CD4-positive, alpha-beta T cell treated with Interferon alpha-2 for 1 hour (primary cell): ENCODE measurements around the gene DNAH6.
A peak's percentile ranks its signal among the peaks of the same experiment; 100 is the strongest.
"Not testable (repeated sequence)": the region's sequence is repeated elsewhere in the genome, so short reads cannot be mapped to it uniquely, and the experiment has no call there.

Experiments
- DNase-seq, 2 donors: peaks; one replicate each; pipeline ENCODE4 v3.0.0-alpha.2; 2020 to 2022

The DNAH6 gene, protein sequence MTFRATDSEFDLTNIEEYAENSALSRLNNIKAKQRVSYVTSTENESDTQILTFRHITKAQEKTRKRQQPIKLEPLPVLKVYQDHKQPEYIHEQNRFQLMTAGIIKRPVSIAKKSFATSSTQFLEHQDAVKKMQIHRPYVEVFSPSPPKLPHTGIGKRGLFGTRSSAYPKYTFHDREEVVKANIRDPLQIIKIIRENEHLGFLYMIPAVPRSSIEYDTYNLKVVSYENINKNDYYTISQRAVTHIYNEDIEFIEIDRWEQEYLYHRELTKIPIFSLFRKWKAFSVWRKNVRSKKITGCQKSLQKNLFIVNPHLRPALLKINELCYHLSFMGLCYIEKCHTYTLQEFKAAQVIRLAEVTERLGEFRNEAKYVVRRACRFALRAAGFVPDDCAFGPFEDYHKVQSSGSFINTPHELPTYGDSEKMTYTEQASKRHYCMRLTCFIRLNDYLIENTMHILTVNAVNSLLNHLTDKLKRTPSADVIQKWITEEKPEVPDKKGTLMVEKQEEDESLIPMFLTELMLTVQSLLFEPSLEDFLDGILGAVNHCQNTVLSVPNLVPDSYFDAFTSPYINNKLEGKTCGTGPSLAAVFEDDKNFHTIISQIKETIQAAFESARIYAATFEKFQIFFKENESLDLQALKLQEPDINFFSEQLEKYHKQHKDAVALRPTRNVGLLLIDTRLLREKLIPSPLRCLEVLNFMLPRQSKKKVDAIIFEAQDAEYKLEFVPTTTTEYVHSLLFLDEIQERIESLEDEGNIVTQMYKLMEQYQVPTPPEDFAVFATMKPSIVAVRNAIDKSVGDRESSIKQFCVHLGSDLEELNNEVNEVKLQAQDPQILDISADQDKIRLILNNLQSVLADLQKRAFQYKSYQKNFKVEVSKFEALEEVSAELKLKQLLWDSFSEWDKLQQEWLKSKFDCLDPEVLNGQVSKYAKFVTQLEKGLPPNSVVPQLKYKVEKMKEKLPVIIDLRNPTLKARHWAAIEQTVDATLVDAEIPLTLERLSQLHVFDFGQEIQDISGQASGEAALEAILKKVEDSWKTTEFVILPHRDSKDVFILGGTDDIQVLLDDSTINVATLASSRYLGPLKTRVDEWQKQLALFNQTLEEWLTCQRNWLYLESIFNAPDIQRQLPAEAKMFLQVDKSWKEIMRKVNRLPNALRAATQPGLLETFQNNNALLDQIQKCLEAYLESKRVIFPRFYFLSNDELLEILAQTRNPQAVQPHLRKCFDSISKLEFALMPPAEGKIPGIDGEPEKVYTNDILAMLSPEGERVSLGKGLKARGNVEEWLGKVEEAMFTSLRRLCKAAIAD (N-terminal part only)

DNA sequence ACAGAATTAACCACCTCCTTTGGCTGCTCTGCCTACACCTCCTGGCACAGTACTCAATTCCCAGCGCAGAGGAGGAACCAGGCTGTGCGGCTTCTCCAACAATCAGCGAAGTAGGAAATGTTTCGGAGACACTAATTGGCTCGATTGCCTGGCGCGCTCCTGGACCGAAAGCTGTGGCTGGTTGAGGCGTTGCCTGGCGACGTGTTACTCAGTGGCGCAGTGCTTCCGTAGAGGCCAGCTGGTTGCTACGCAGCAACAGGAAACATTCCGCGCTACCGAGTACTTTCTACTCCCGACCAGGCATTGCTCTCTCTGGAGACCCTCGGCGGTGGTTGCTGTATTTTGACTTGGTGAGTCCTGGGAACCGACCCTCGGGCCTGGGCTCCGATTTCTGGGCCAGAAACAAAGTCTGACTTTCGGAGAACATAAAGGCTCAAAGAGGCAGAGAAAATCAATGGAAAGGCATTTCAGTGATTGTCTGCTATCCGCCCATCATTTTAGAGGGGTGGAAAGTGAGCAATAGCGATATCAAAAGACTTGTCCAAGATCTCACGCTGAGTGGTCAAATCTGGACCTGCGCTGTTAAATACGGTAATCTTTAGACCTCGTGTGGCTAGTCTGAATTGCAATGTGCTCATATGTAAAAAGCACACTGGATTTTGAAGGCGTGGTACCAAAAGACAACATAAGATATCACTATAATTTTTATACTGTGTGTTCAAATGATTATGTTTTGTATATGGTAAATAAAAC, at the start of gene DNAH6:
Gene DNAH6 (plus strand): TSS at position 265 of the 753 bp plus-strand sequence. CDS start 1,329 bp downstream, outside the sequence.
- DNase-seq = peak; percentile 88 to 92

DNA sequence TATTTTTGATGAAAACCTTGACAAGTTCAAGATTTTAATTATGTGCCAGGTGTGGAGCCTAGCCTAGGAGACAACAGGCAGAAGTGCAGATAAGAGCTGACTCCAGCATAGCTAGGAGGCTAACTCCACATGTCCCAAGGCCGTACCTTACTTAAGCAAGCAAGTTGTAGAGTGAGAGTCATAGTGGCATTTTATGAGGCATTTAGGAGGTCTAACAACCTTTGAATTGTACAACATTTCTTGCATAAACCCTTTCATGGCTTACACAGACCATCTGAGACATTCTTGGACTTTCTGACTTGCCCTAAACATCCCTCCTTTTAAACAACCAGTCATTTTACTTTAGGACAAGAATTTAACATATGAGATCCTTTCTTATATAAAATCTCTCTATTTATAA, 48.9 kb upstream of the DNAH6 start:
- DNase-seq = no peak

DNA sequence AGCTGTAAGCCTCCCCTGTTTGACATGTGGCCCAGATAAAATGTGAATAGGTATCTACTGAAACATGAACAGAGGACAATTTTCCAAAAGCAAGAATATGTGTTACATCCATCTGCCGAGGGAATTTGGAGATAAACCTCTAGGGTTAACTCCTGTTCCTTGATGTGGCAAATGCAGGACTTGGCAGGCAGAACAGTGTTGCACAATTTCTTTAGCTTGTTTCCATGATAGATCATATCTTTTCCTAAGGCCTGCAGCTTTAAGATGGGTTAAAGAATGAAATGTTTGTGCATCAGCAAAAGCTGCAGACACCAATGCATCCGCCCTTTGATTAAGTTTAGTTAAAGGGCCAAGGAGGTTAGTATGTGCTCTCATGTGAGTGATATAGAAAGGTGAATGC, 43.9 kb upstream of the DNAH6 start:
- not testable (repeated sequence) for DNase-seq

DNA sequence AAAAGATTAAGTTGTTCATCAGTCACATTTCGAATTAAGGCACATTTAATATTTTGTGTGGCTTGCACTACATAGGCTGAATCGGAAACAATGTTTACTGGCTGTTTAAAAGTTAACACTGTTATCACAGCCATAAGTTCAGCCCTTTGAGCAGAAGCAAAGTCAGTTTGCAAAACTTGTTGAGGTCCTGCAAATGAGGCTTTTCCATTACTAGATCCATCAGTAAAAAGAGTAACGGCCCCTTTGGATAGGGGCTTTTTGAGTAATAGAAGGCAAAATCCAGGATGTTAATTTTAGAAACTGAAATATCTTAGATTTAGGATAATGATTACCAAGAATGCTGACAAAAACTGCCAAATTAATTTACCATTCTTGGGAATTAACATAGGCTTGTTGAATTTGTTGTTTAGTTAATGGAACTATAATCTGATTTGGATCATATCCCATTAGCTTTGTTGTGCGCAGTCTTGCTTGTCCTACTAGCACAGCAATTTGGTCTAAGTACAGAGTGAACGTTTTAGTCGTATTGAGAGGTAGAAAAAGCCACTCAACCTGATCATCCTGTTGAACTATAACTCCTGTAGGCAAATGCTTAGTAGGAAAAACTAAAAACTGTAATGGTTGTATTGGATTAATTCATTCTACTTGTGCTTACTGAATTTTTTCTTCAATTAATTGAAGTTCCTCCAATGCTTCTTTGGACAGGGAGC, 43.3 kb upstream of the DNAH6 start:
- no peak for DNase-seq

DNA sequence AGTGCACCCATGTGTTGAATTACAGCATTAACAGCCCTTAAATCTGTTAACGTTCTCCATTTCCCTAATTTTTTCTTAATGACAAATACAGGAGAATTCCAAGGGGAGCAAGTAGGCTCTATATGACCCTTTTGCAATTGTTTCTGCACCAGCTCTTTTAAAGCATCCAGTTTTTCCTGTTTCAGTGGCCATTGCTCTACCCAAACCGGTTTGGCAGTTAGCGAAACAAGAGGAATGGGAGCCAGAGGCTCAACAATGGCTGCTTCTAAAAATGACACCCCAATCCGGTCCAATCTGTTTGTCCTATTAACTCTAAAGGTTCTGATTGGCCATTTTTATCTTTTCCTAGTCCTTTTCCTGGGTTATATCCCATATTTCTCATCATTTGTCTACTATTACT, 42.1 kb upstream of the DNAH6 start:
- DNase-seq = no peak

DNA sequence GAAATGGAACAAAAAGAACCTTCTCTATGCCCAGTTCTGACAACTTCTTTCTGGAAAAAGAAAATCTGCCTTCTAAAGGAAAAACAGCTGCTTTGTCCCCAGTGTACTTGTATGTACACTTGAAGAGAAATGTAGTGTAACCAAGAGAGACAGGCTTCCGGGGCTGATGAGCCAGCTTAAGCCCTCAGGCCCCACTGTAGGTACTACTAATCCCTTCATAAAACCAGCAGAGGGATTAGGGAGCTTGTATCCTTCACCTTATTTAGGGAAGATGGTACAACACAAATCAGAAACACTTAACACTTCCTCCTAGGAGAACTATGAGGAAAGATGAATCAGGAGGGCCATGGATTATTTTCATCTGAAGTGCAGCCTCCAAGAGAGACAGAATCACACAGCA, 38.4 kb upstream of the DNAH6 start:
- DNase-seq = no peak

DNA sequence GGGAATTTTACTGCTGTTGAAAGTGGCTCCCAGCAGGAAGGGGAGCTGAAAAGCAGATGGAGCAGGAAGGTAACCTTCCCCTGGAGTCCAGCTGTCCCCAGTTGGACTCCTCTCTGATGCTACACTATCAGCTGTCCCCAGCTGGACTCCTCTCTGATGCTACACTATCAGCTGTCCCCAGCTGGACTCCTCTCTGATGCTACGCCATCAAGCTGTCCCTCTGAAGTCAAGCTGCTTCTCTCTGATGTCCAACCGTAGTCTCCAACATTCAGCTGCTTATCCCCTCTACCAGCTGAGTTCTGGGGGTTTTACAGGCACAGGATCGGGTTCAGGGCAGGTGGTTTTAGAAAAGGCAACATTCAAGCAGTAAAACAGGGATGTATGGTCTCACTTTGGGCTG, 37.4 kb upstream of the DNAH6 start:
- DNase-seq = no peak

DNA sequence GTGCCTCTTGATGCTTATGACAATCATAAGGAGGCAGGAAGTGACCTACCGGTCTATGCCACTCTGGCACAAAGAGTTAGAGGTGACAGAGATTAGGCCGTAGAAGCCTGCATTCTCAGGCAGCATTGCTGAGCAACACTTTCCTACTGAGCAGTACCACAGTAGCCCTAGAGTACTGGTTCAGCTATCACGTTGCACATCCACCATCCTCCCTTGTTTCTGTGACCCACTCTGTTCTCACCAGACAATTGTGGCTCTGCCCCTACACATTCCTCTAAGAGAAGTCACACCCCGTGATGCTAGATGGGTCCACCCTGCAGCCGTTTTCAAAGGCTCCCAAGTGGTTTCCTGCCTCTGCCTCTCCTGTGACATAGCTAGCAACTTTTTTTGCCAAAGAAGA, 34.6 kb upstream of the DNAH6 start:
- peak in 1 of 2 donors; percentile 16 for DNase-seq

DNA sequence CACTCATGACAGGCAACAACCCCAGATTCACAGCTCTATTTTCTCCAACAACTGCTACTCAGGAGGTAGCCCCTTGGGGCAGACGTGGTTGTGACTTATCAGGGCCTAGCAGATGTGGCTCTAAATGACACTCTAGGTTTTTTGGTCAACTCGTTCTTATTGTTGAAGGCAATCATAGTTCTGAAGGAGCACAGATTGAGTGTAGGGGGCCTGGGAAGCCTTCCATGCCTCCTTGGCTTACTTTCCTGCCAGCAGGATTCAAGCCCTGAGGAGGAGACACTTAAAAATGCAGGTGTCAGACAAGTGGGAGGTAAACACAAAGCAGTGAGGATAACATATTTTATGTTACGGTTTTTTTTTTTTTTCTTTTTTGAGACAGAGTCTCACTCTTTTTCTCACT, 33.7 kb upstream of the DNAH6 start:
- DNase-seq = no peak

DNA sequence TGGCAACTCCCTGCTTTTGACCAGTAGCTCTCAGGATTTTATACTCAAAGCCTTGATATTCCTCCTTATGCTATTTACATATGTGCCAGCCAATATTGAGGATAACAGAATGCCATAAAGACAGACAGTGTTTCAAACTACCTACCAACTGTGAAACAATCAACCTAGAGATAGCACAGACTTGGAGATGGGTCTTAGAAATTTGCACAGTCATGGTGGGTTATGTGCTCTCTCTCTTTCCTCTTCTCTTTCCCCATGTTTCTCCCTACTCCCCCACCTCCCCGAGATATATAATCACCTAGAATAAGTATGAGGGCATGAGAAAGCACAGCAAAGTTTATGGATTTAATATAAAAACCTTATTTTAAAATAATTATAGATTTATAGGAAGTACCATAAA, 33.0 kb upstream of the DNAH6 start:
- DNase-seq = no peak

DNA sequence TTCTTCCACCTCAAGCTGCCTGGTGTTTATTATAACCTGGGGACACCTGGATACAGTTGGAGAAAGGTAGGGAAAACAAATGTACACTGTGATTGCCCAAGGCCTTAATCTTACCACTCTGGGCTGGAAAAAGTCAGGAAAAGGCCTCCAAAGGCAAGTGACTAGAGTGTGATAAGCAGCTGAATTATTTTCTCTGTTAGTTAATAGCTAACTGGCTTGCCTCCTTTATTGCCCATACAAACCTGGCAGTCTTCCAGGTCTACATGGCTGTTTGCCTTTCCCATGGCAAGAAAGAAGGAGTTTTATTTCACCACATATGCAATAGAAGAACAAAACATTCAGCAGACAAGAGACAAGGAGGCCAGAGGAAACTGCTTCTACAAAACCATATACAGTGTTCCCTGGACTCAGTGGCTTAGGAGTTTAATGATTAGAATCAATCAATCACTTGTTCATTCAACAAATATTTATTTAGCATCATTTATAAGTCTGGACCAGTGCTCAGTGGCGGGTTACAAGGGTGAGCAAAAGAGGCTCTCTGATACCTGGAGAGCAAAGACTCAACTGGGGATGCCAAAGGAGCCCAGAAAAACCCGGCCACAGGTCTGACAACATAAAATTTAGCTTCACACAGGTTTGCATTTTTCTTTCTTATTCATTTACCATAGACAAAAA, 29.7 kb upstream of the DNAH6 start:
- DNase-seq = no peak

DNA sequence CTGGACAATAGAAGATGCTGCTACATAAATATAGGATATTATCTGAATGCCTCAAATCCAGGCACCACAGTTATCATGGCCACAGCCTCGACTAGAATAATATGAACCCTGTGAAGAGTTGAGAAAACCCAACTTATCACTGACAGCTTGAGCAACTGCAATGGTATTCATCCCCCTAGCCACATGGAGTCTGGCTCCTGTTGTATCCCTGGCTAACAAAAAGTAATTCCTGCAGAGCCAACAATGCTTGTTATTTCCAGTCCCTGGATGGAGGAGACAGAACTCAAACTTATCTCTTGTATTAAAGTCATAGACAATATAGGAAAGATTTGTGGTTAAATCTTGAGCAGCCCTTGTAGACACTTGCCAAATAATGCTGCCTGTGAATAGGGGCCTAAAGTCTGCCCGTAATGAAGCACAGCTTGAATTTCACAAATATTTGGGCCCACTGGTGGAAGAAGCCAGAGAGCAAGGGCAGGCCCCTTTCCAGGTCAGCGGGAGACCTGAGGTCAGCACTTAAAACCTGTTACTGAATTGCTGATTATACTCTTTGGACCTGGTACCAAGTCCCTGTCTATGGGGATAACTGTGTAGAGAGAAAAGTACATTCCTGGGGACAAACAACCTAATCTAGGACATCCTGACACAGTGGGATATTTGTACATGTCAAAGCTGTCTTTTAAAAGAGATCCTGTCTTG, 28.9 kb upstream of the DNAH6 start:
- no peak for DNase-seq

DNA sequence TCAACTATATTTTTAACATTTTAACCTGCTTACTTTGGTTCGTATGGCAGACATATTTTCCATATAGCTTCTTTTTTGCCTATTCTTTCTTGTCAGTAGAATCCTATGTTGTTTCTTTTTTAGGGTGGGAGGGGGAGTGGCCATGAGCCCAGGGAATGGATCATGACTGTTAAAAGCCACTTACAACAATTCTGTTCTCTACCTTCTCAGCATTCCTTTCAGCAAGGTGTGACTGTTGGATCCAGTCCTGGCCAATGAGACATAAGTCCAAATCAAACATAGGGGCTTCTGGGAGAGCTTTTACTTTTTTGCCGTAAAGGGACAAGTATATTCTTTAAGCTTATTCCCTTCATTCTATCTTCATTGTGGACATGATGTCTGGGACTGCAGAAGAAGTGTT, 25.0 kb upstream of the DNAH6 start:
- DNase-seq = no peak

DNA sequence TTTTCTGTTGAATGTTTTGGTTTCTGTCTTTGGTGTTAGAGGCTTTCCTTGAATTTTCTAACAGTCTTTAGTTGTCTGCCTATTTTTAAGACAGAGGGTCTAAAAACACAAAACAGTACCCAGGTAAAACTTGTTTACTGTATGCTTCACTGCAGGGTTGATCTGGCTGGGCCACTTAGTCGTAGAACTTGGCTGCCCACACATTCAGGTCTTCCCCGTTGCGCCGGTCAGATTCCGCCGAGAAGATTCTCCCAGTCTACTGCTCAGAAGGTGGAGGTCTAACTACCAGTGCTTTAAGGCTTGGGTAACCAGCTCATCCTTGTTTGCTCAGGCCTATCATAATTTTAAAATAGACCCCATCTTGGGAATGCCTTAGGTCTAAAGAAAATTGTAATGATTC, 24.6 kb upstream of the DNAH6 start:
- DNase-seq = no peak

DNA sequence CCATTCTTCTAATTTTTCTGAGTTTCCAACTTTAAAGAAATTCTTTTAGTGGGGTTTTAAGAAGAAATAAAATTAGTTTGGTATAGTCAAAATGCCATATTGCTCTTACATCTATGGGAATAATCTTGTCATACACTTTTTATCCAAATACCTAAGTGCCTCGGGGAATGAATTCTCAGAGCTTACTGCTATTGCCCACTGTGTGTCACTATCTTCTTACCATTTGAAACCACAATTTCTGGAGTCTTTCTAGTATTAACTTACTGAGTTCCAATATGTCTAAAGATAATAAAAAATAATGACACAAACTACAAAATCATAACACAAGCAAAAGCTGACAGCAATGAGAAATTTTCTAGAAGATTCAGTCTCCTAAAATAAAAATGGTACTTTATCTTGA, 23.7 kb upstream of the DNAH6 start:
- no peak for DNase-seq

DNA sequence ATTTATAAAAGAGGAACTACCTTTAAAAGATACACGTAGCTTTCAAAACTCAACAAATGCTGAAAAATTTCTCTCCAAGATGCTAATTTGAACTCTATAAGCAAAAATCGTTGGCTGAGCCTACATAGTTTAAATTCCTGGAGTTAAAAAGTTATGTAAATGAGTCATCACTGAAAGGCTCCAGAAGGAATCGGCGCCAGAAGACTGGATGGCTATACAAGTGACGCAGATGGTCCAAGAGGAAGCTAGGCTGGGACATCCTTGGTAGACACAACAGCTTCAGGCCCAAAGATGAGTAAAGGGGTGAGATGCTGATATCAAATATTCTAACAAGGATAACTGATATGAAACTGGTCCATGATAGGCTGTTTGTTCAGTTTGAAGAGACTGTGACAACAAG, 22.8 kb upstream of the DNAH6 start:
- no peak for DNase-seq

DNA sequence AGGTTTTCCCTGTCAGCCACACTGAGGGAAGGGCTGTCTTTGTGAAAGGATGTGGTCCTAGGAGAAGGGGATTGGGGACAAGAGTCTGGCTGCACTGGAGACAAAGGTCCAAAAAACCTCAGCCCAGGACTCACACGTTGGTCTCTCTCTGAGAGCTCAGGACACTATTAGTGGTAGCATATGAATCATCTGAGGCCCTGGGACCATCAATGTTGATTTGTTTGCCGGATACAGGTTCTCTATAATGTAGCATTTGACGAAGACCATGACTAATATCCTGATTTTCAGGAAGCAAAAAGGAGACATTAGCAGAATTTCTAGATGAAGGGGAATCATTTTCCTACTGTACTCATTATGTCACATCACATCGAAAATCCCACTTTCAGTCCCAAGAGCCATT, 22.2 kb upstream of the DNAH6 start:
- no peak for DNase-seq

DNA sequence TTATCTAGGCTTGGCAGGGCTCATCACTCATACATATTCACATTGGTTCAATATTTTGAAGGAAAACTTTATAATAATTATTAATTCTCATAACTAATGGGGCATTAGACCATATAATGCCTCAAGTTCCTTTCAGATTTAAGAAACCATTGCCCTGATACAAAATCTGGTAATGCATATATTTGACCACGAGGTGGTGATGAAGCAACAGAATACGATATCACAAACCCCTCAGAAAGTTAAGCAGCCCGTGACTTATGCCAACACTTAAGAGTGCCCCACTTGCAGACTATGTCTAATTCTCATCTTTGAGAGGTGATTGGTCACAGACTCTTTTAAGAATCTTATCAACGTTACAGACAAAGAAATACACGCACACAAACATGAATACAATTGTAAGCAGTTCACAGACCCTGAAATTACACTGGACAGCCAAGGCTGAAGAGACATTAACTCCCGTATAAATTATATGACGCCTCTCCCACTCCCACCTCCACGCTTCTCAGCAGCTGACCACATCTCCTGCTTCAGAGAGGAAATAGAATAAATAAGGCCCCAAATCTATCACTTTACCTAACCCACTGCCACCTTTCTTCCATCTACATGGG, 20.7 kb upstream of the DNAH6 start:
- peak; percentile 54 to 82 for DNase-seq

DNA sequence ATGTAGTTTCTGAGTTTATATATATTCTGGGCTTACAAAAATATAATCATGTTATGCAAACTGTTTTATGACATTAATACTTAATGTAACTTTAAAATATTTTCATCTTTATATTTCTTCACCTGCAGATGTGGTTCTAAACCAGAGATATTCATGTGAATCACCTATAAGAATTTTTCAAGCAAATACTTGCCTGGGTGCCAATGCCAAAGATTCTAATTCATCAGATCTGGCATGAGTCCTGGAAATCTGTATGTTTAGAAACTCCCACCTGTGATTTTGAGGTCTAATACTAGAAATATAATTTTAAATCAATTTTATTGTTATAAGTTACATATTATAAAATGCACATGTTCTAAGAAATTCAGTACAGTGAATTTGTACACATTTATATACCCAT, 19.9 kb upstream of the DNAH6 start:
- DNase-seq = no peak

DNA sequence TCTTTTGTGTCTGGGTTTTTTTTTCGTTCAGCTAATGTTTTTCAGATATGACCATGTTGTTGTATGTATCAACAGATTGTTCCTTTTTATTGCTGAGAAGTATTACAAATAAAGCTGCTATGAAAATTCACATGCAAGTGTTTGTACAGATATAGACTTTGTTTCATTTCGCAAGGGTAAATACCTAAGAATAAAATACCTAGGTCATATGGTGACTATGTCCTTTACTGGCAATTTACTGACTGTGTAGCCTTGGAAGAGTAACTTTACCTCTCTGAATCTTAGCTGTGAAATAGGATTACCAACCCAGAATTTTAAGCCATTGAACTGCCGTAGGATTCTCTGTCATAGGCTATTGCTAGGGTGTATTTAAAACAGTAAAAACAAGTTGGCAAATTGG, 19.0 kb upstream of the DNAH6 start:
- DNase-seq = no peak
